Islet of Langerhans (tissue), 1 donor: ENCODE results near the gene SDF4.
"Not testable (repeated sequence)": the region's sequence is repeated elsewhere in the genome, so short reads cannot be mapped to it uniquely, and the experiment has no call there.

ENCODE experiments used
- FAIRE-seq: peaks from one replicate; lab custom pipeline; 2011; peaks lifted over from hg19 to GRCh38; lab: Jason Lieb, UNC

SDF4 gene

GRCh38 chr1:1176931-1177330, 54.9 kb downstream of the SDF4 start:
- FAIRE-seq: no peak

DNA sequence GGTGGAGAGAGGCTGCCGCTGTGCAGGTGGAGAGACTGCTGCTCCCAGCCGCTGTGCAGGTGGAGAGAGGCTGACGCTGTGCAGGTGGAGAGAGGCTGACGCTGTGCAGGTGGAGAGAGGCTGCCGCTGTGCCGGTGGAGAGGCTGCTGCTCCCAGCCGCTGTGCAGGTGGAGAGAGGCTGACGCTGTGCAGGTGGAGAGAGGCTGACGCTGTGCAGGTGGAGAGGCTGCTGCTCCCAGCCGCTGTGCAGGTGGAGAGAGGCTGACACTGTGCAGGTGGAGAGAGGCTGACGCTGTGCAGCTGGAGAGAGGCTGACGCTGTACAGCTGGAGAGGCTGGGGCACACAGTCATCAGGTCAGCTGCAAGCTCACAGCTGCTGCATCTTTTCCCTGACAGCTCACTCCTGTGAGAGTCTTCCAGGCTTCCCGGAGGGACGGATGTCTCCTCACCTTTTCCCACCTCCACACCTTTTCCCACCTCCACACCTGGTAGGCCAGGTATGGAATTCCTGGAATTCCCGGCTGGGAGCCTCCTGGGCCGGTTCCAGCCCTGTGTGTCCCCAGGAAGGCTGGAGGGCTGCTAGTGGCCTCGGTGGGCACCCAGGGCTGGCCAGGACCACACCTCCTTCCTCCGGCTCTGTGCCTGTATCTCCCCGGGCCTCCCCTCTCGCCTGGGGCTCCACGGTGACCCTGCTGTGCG, 55.6 kb downstream of the SDF4 start:
- FAIRE-seq: not testable (repeated sequence)

DNA sequence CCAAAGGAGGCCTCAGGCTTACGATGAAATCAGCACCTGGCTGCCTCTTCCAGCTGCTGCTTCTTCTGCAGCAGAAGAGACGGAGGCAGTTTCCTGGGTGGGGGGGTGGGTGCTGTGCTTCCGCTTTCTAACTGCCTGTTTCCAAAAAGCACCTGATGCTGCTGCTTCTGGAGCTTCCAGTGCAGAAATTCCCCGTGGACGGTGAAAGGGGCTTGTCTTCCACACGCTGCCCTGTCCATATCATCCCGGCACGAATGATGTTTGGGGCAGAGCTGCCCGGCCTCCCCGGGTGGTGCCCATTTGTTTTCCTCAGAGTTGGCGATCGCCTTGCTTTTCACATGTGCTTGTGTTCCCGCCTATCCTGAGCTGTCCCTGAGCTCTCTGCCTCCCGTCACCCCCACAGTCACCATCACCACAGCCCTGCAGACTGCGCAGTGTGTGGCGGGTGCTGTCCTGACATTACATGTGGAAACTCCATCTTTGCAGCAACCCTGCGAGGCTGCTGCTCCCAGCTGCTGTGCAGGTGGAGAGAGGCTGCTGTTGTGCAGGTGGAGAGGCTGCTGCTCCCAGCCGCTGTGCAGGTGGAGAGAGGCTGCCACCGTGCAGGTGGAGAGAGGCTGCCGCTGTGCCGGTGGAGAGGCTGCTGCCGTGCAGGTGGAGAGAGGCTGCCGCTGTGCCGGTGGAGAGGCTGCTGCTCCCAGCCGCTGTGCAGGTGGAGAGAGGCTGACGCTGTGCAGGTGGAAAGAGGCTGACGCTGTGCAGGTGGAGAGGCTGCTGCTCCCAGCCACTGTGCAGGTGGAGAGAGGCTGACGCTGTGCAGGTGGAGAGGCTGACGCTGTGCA, 56.4 kb downstream of the SDF4 start:
- no peak for FAIRE-seq

DNA sequence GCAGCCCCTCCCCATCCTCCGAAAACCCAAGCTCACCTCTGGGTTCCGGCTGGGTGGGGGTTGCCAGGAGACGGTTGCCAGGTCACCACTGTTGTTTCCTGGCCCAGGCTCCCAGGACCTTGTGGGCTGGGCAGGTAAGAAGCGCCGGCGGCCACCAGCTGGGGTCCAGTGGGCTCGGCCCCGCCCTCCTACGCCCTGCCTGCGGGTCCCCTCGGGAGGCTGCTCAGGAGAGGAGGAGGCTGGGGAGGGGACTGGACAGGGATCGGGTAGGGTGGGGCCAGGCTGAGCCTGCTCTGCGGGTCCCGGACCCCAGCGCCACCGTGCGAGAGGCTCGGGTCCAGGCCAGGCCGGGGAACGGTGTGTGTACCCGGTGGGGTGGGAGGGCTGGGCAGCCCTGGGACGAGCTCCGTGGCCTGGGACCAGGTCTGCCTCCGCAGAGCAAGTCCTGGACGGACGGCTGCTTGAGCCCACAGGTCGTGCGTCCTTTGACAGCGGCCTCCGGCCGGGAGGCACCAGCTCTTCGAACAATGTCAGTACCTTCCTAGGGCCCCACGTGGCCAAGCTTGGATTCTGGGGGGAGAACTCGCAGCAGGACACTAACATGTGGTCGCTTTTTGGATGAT, 57.9 kb downstream of the SDF4 start, which contains the start of gene TTLL10:
Gene TTLL10, plus strand, starts transcription at position 88 of the 623 bp plus-strand sequence. CDS start 5,336 bp downstream, outside the sequence.
- no peak for FAIRE-seq

- no peak for FAIRE-seq
Measured at GRCh38 chr1:1173061-1173792, 58.6 kb downstream of the SDF4 start.

DNA sequence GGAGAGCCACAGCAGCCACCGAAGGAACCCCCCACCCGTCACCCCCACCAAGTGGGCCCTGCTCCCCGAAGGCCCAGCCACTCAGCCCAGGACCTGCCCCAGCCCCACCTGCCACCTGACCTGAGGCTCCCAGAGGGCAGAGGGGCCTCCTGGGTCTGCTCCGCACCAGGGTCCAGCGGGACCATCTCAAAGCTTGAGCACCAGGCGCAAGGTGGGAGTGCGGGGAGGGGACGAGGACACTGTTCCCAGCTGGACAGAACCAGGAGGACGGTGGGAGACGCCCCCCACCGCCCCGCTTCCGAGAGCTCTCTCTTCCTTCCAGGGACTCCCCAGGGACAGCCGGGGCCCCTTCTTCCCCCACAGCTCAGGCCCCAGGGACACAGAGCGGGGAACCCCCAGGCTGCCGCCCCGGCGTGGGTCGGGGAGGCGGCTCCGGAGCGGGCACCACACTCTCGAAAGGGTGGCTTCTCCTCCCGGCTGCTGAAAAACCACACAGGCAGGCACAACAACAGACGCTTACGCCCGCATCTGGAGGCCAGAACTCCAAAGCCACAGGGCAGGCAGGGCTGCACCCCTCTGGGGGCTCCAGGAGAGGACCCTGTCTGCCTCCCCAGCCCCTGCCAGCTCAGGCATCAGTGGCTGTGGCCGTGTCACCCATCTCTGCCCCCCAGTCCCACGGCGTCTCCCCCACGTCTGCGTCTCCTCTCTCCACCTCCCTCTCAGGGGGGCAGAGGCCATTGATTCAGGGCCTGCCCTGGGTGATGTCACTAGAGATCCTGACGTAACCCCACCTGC, 60.1 kb downstream of the SDF4 start:
- no peak for FAIRE-seq

- no peak for FAIRE-seq
Measured at GRCh38 chr1:1171161-1171545, 60.6 kb downstream of the SDF4 start.

DNA sequence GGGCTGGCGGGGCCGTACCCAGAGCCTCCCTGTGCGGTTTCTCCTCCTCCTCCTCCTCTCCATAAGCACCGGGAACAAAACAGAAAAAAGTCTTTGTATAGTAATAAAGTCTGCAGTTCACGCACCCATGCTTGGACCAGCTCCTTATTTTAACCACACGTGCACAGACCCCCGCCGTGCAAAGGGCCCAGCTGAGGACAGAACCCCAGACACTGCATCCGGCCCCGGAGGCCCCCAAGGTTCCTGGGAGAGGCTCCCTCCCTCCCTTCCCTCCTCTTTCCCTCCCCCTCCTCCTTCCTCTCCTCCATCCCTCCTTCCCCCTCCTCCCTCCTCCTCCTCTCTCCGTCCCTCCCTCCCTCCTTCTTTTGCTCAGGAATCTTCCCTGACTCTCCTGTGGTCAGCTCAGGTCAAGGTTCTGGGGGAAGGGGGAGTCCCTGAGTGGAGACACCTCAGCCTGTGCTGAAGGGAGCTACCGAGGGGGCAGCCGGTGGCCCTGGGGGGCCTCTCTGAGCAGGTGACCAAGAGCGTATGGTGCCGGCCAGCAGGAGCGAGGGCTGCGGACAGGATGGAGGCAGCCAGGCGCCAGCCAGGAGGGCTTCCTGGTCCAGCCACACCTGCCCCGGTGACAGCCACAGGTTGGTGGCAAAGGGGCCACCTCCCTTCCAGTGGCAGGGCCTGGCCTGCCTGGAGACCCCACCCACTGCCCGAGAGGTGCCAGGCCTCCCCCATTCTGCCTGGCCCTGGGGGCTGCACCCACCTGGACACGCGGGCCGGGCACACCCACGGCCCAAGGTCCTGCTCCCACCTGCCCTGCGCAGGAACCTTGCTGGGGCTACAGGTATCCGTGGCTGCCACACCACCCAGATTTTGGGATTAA, 61.3 kb downstream of the SDF4 start:
- no peak for FAIRE-seq

- no peak for FAIRE-seq
Measured at GRCh38 chr1:1169429-1170214, 62.2 kb downstream of the SDF4 start.

GRCh38 chr1:1168451-1169411, 63.1 kb downstream of the SDF4 start:
- no peak for FAIRE-seq

- FAIRE-seq: no peak
Measured at GRCh38 chr1:1167841-1168450, 63.9 kb downstream of the SDF4 start.

- FAIRE-seq: no peak
Measured at GRCh38 chr1:1167398-1167821, 64.4 kb downstream of the SDF4 start.
